Spleen (tissue), 11 donors: ENCODE data around the gene UGDH. TPM values are rescaled to one million over a fixed set of nuclear protein-coding genes. Genes with fewer than 3 reads are reported as not detected.

Source experiments
- DNase-seq: peaks from one replicate; pipeline ENCODE4 v3.0.0-alpha.2; 2020
- H3K27ac ChIP-seq, 8 donors: fragments of 200-600 bp; sonication (generic) in 7 of 8; 1 replicate in 4 of 8; 2 replicates in 4 of 8; pipeline versions ENCODE4 v1.5.0 to v1.8.0; 2016 to 2021; ENCODE audit warnings: inconsistent platforms in 4 of 8, mild to moderate bottlenecking in 4 of 8, moderate library complexity in 1 of 8
- H3K27me3 ChIP-seq, 7 donors: fragments of 200-600 bp; sonication (generic) in 6 of 7; replicated peaks in 1 of 7; 1 replicate in 4 of 7; 2 replicates in 3 of 7; pipeline versions ENCODE4 v1.5.0 to v1.8.0; 2016 to 2021; ENCODE audit warnings: inconsistent platforms in 3 of 7, mild to moderate bottlenecking in 1 of 7
- H3K36me3 ChIP-seq, 6 donors: fragments of 200-600 bp; sonication (generic) in 5 of 6; 1 replicate in 4 of 6; 2 replicates in 2 of 6; pipeline versions ENCODE4 v1.5.0 to v1.8.0; 2016 to 2021; ENCODE audit warnings: inconsistent platforms in 2 of 6
- H3K4me1 ChIP-seq, 6 donors: fragments of 200-600 bp; sonication (generic) in 5 of 6; 1 replicate in 3 of 6; 2 replicates in 3 of 6; pipeline versions ENCODE4 v1.5.0 to v1.8.0; 2016 to 2021; ENCODE audit warnings: inconsistent platforms in 3 of 6
- H3K4me3 ChIP-seq, 8 donors: fragments of 200-600 bp; sonication (generic) in 7 of 8; 1 replicate in 4 of 8; 2 replicates in 4 of 8; pipeline versions ENCODE4 v1.5.0 to v1.8.0; 2016 to 2021; ENCODE audit warnings: inconsistent platforms in 4 of 8, mild to moderate bottlenecking in 4 of 8, moderate library complexity in 2 of 8
- H3K9me3 ChIP-seq, 8 donors: fragments of 200-600 bp; sonication (generic) in 7 of 8; 1 replicate in 4 of 8; 2 replicates in 4 of 8; pipeline versions ENCODE4 v1.5.0 to v1.8.0; 2016 to 2021; ENCODE audit warnings: inconsistent platforms in 4 of 8
- CTCF ChIP-seq, 11 experiments: fragments of 200-600 bp in 7 of 11; fragments of 450-650 bp in 4 of 11; sonication (generic) in 4 of 11; IDR thresholded peaks in 8 of 11; conservative IDR thresholded peaks in 3 of 11; 1 replicate in 7 of 11; 2 replicates in 4 of 11; pipeline versions ENCODE4 v1.4.0 to v1.8.0; 2016 to 2021; ENCODE audit warnings: antibody characterized with exemption in 11 of 11, inconsistent platforms in 4 of 11, mild to moderate bottlenecking in 1 of 11
- POLR2A ChIP-seq, 3 donors: fragments of 450-650 bp; IDR thresholded peaks; one replicate each; pipeline ENCODE4 v1.5.1; 2017; ENCODE audit warnings: antibody characterized with exemption in 3 of 3, mild to moderate bottlenecking in 1 of 3
- POLR2AphosphoS5 ChIP-seq, 3 donors: sonication (generic); formaldehyde crosslinking; IDR thresholded peaks; one replicate each; pipeline ENCODE4 v1.5.1; 2017; ENCODE audit warnings: antibody characterized with exemption in 3 of 3
- WGBS, 5 donors: extraction: QIAGEN DNeasy Blood & Tissue Kit in 3 of 5; methylation state at CpG; one replicate each; pipeline versions ENCODE4 v1.1.5 to v1.1.7; 2013 to 2018; 5-methylcytosine and 5-hydroxymethylcytosine counted together
- intact Hi-C: fragments of 100-400 bp; cut with DNase I; formaldehyde crosslinking; loops from one replicate; pipeline ENCODE4 v1.15.0; 2023; ENCODE audit warnings: low total_unique reads
- polyA plus RNA-seq, 3 donors: library from polyadenylated mRNA; stranded (reverse); fragments of 200-250 nt; gene quantifications; one replicate each; pipeline ENCODE4 v1.2.1, GENCODE V29; 2013
- total RNA-seq, 7 donors: library from RNA; depleted of rRNA in 3 of 7; stranded (reverse); fragments of >200 nt in 3 of 7; fragmentation: NEBNext Ultra II Directional in 4 of 7; extraction: Animal tissue kit (Norgen Biotek cat#: 25700) in 4 of 7; gene quantifications; one replicate each; pipeline versions ENCODE4 v1.1.0 to v1.2.1, GENCODE V29; 2016 to 2021
- donor health status: healthy with polysubstance abuse.
- donor health status: DM: no; HTN: no; CAD: no; lungs with moderate emphysema.
- donor health status: DM: no; HTN: no; CAD: no.
- donor health status: Bipolar disorder and iron deficiency.
- donor health status: healthy.
- donor health status: DM: no; HTN: no; CAD: no.
- donor health status: DM: yes; HTN: yes; CAD: no.

UGDH gene
- total and polyA plus RNA-seq, 10 donors, result 4.1 to 30.8 (median 17.9) TPM

- H3K27me3 ChIP-seq, result no peaks in the 10 kb centered on the region
- H3K4me1 ChIP-seq, result peaks cover 0 to 17% (median 0%) of the 10 kb centered on the region in 6 donors
- no peak overlapping the region for H3K27ac ChIP-seq
- H3K36me3 ChIP-seq, result no peaks in the 10 kb centered on the region
- no peak for TF ChIP-seq CTCF (IDR thresholded peaks at IDR 0.05 in 8 of 11, conservative IDR thresholded peaks at IDR 0.05 in 3 of 11)
- TF ChIP-seq POLR2AphosphoS5 (IDR thresholded peaks at IDR 0.05), result no peak
- TF ChIP-seq POLR2A (IDR thresholded peaks at IDR 0.05), result no peak
- intact Hi-C loops, result no loop called here
- no peak for DNase-seq
- H3K9me3 ChIP-seq, result peaks cover 0 to 11% (median 0%) of the 10 kb centered on the region in 8 donors
- 58 to 83% (median 73%) methylated on average over 10 of the region's 10 CpGs for WGBS, 5 donors
- no peak overlapping the region for H3K4me3 ChIP-seq
Observed at GRCh38 chr4:39486221-39486804, 40.9 kb downstream of the UGDH start.

- Histone ChIP-seq H3K9me3 (peaks cover 0 to 11% (median 0%) of the 10 kb centered on the region in 8 donors), H3K4me1 (peaks cover 0 to 21% (median 0%) of the 10 kb centered on the region in 6 donors), H3K27ac (peak overlapping the region in 1 of 8 donors; percentile 18), H3K4me3 (no peak overlapping the region), H3K27me3 (no peaks in the 10 kb centered on the region), H3K36me3 (no peaks in the 10 kb centered on the region)
- 72 to 91% (median 76%) methylated on average over 6 of the region's 6 CpGs for WGBS, 5 donors
- no peak for TF ChIP-seq CTCF (IDR thresholded peaks at IDR 0.05 in 8 of 11, conservative IDR thresholded peaks at IDR 0.05 in 3 of 11)
- TF ChIP-seq POLR2AphosphoS5 (IDR thresholded peaks at IDR 0.05), result no peak
- no peak for TF ChIP-seq POLR2A (IDR thresholded peaks at IDR 0.05)
- DNase-seq, result no peak
- intact Hi-C loops, result no loop called here
Observed at GRCh38 chr4:39484582-39485272, 42.5 kb downstream of the UGDH start.

- DNase-seq, result no peak
- Histone ChIP-seq H3K36me3 (peaks cover 0 to 24% (median 7%) of the 10 kb centered on the region in 6 donors), H3K27ac (peak overlapping the region in 4 of 8 donors; percentile 36 to 58 (median 46)), H3K9me3 (peaks cover 0 to 11% (median 0%) of the 10 kb centered on the region in 8 donors), H3K4me3 (peak overlapping the region in 2 of 8 donors; percentile 0 to 43), H3K4me1 (peaks cover 0 to 21% (median 0%) of the 10 kb centered on the region in 6 donors), H3K27me3 (no peaks in the 10 kb centered on the region)
- TF ChIP-seq POLR2A (IDR thresholded peaks at IDR 0.05) (no peak), CTCF (IDR thresholded peaks at IDR 0.05 in 8 of 11, conservative IDR thresholded peaks at IDR 0.05 in 3 of 11) (no peak)
- intact Hi-C loops, result no loop called here
- WGBS, 5 donors, result 57 to 83% (median 70%) methylated on average over 21 of the region's 21 CpGs
Observed at GRCh38 chr4:39480902-39481695, 46.1 kb downstream of the UGDH start.
